ENCODE measurements around the gene CEACAM7.

CEACAM7 gene

GRCh38 chr19:41652250-41652649 lies 35.8 kb downstream of the CEACAM7 start:
- no peak overlapping the region for H3K14ac ChIP-seq (ENCODE audit: low read length)
- WGBS (ENCODE audit: extremely low coverage, insufficient coverage, insufficient read length), result no CpG with 5 or more reads among the region's 5 CpGs
- H3K4me3 ChIP-seq (ENCODE audit: low read depth, low read length), result peak overlapping the region; percentile 20
- peaks cover 26% of the 10 kb centered on the region for H3K9me3 ChIP-seq (ENCODE audit: insufficient read depth, low read depth, low read length)
- no peak overlapping the region for H3K18ac ChIP-seq (ENCODE audit: low read length)
- H3K4me2 ChIP-seq (ENCODE audit: low read length), result no peak overlapping the region
- H3K36me3 ChIP-seq (ENCODE audit: control insufficient read depth in 1 of 2, insufficient read depth in 2 of 2, low read length in 2 of 2), result no peaks in the 10 kb centered on the region
- no peak overlapping the region for H4K8ac ChIP-seq (ENCODE audit: low read depth, low read length)
- no peaks in the 10 kb centered on the region for H3K27me3 ChIP-seq (ENCODE audit: insufficient read depth, low read length)
- no peak overlapping the region for H2AK5ac ChIP-seq (ENCODE audit: low read length)
- H2BK120ac ChIP-seq (ENCODE audit: insufficient read depth, low read length, poor library complexity), result no peak overlapping the region
- no peaks in the 10 kb centered on the region for H3K79me2 ChIP-seq (ENCODE audit: control insufficient read depth, insufficient read depth, low read length, poor library complexity)
- no peaks in the 10 kb centered on the region for H3K79me1 ChIP-seq (ENCODE audit: low read length)
- no peak for DNase-seq
- H2AFZ ChIP-seq (ENCODE audit: insufficient read depth, low read length, poor library complexity), result no peak overlapping the region
- H4K91ac ChIP-seq (ENCODE audit: low read depth, low read length), result no peak overlapping the region
- no peak overlapping the region for H3K9ac ChIP-seq (ENCODE audit: low read length)
- H3K27ac ChIP-seq (ENCODE audit: low read depth, low read length), result no peak overlapping the region
- H2BK5ac ChIP-seq (ENCODE audit: low read depth, low read length, poor library complexity), result no peak overlapping the region
- no peak overlapping the region for H3K23ac ChIP-seq (ENCODE audit: low read length)
- no peak overlapping the region for H2BK12ac ChIP-seq (ENCODE audit: low read length)
- no peak overlapping the region for H3K4ac ChIP-seq (ENCODE audit: low read depth, low read length)
- H3K4me1 ChIP-seq (ENCODE audit: control insufficient read depth in 1 of 2, insufficient read depth in 2 of 2, low read length in 2 of 2), result no peaks in the 10 kb centered on the region
- H4K12ac ChIP-seq (ENCODE audit: low read depth, low read length), result no peak overlapping the region

DNA sequence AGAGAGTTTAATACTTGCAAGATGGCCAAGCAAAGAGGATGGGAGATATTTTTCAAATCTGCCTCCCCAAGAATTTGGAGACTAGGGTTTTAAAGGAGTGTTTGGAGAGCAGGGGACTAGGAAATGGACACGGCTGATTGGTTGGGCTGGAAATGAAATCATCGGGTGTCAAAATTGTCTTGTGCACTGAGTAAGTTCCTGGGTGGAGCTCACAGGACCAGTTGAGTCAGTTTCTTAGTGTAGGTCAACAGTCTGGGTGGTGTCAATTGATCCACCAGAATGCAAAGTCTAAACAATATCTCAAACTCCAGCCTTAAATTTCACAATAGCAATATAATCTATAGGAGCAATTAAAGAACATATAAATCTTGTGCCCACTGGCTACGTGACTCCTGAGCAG lies 38.2 kb downstream of the CEACAM7 start:
- Histone ChIP-seq H3K23ac (ENCODE audit: low read length) (no peak overlapping the region), H3K9ac (ENCODE audit: low read length) (no peak overlapping the region), H2BK120ac (ENCODE audit: insufficient read depth, low read length, poor library complexity) (no peak overlapping the region), H4K91ac (ENCODE audit: low read depth, low read length) (no peak overlapping the region), H3K4ac (ENCODE audit: low read depth, low read length) (no peak overlapping the region), H2BK12ac (ENCODE audit: low read length) (no peak overlapping the region), H3K9me3 (ENCODE audit: insufficient read depth, low read depth, low read length) (peaks cover 21% of the 10 kb centered on the region), H3K4me2 (ENCODE audit: low read length) (no peak overlapping the region), H3K14ac (ENCODE audit: low read length) (no peak overlapping the region), H2AFZ (ENCODE audit: insufficient read depth, low read length, poor library complexity) (no peak overlapping the region), H3K36me3 (ENCODE audit: control insufficient read depth in 1 of 2, insufficient read depth in 2 of 2, low read length in 2 of 2) (no peaks in the 10 kb centered on the region), H3K79me1 (ENCODE audit: low read length) (no peaks in the 10 kb centered on the region), H2BK5ac (ENCODE audit: low read depth, low read length, poor library complexity) (no peak overlapping the region), H3K4me3 (ENCODE audit: low read depth, low read length) (no peak overlapping the region), H2AK5ac (ENCODE audit: low read length) (no peak overlapping the region), H3K27me3 (ENCODE audit: insufficient read depth, low read length) (no peaks in the 10 kb centered on the region), H3K79me2 (ENCODE audit: control insufficient read depth, insufficient read depth, low read length, poor library complexity) (no peaks in the 10 kb centered on the region), H3K4me1 (ENCODE audit: control insufficient read depth in 1 of 2, insufficient read depth in 2 of 2, low read length in 2 of 2) (no peaks in the 10 kb centered on the region), H4K12ac (ENCODE audit: low read depth, low read length) (no peak overlapping the region), H3K27ac (ENCODE audit: low read depth, low read length) (no peak overlapping the region), H4K8ac (ENCODE audit: low read depth, low read length) (no peak overlapping the region), H3K18ac (ENCODE audit: low read length) (no peak overlapping the region)
- no CpG with 5 or more reads among the region's 3 CpGs for WGBS (ENCODE audit: extremely low coverage, insufficient coverage, insufficient read length)
- DNase-seq, result no peak

- Histone ChIP-seq H3K36me3 (ENCODE audit: control insufficient read depth in 1 of 2, insufficient read depth in 2 of 2, low read length in 2 of 2) (no peaks in the 10 kb centered on the region), H3K4me2 (ENCODE audit: low read length) (no peak overlapping the region), H4K12ac (ENCODE audit: low read depth, low read length) (no peak overlapping the region), H2BK12ac (ENCODE audit: low read length) (no peak overlapping the region), H2AK5ac (ENCODE audit: low read length) (no peak overlapping the region), H3K4me3 (ENCODE audit: low read depth, low read length) (no peak overlapping the region), H3K14ac (ENCODE audit: low read length) (no peak overlapping the region), H3K18ac (ENCODE audit: low read length) (no peak overlapping the region), H2AFZ (ENCODE audit: insufficient read depth, low read length, poor library complexity) (no peak overlapping the region), H3K79me1 (ENCODE audit: low read length) (no peaks in the 10 kb centered on the region), H4K8ac (ENCODE audit: low read depth, low read length) (no peak overlapping the region), H3K27me3 (ENCODE audit: insufficient read depth, low read length) (no peaks in the 10 kb centered on the region), H3K27ac (ENCODE audit: low read depth, low read length) (no peak overlapping the region), H2BK5ac (ENCODE audit: low read depth, low read length, poor library complexity) (no peak overlapping the region), H2BK120ac (ENCODE audit: insufficient read depth, low read length, poor library complexity) (no peak overlapping the region), H3K4me1 (ENCODE audit: control insufficient read depth in 1 of 2, insufficient read depth in 2 of 2, low read length in 2 of 2) (no peaks in the 10 kb centered on the region), H4K91ac (ENCODE audit: low read depth, low read length) (no peak overlapping the region), H3K9me3 (ENCODE audit: insufficient read depth, low read depth, low read length) (peaks cover 12% of the 10 kb centered on the region), H3K23ac (ENCODE audit: low read length) (no peak overlapping the region), H3K9ac (ENCODE audit: low read length) (no peak overlapping the region), H3K79me2 (ENCODE audit: control insufficient read depth, insufficient read depth, low read length, poor library complexity) (no peaks in the 10 kb centered on the region), H3K4ac (ENCODE audit: low read depth, low read length) (no peak overlapping the region)
- peak in 1 of 2 donors; percentile 3 for DNase-seq
- WGBS (ENCODE audit: extremely low coverage, insufficient coverage, insufficient read length), result no CpG with 5 or more reads among the region's 14 CpGs
These were observed 41.4 kb downstream of the CEACAM7 start for GRCh38 chr19:41646589-41647204.

- H2BK12ac ChIP-seq (ENCODE audit: low read length), result no peak overlapping the region
- WGBS (ENCODE audit: extremely low coverage, insufficient coverage, insufficient read length), result no CpG with 5 or more reads among the region's 6 CpGs
- no peak overlapping the region for H2AFZ ChIP-seq (ENCODE audit: insufficient read depth, low read length, poor library complexity)
These were observed 46.1 kb downstream of the CEACAM7 start for GRCh38 chr19:41641879-41642485.

More at GRCh38 chr19:41641879-41642485, 46.1 kb downstream of the CEACAM7 start:
- no peaks in the 10 kb centered on the region for H3K27me3 ChIP-seq (ENCODE audit: insufficient read depth, low read length)
- no peak overlapping the region for H3K18ac ChIP-seq (ENCODE audit: low read length)
- no peak overlapping the region for H3K9ac ChIP-seq (ENCODE audit: low read length)
- DNase-seq, result peak; percentile 23 to 79
- H3K79me1 ChIP-seq (ENCODE audit: low read length), result no peaks in the 10 kb centered on the region
- H4K91ac ChIP-seq (ENCODE audit: low read depth, low read length), result no peak overlapping the region
- no peak overlapping the region for H4K8ac ChIP-seq (ENCODE audit: low read depth, low read length)
- H3K9me3 ChIP-seq (ENCODE audit: insufficient read depth, low read depth, low read length), result peaks cover 18% of the 10 kb centered on the region
- no peak overlapping the region for H3K4me3 ChIP-seq (ENCODE audit: low read depth, low read length)
- no peak overlapping the region for H3K14ac ChIP-seq (ENCODE audit: low read length)
- no peak overlapping the region for H2BK120ac ChIP-seq (ENCODE audit: insufficient read depth, low read length, poor library complexity)
- H3K27ac ChIP-seq (ENCODE audit: low read depth, low read length), result no peak overlapping the region
- H3K4me2 ChIP-seq (ENCODE audit: low read length), result no peak overlapping the region
- H3K36me3 ChIP-seq (ENCODE audit: control insufficient read depth in 1 of 2, insufficient read depth in 2 of 2, low read length in 2 of 2), result no peaks in the 10 kb centered on the region
- no peaks in the 10 kb centered on the region for H3K4me1 ChIP-seq (ENCODE audit: control insufficient read depth in 1 of 2, insufficient read depth in 2 of 2, low read length in 2 of 2)
- H3K79me2 ChIP-seq (ENCODE audit: control insufficient read depth, insufficient read depth, low read length, poor library complexity), result no peaks in the 10 kb centered on the region
- H3K23ac ChIP-seq (ENCODE audit: low read length), result no peak overlapping the region
- no peak overlapping the region for H2BK5ac ChIP-seq (ENCODE audit: low read depth, low read length, poor library complexity)
- H3K4ac ChIP-seq (ENCODE audit: low read depth, low read length), result no peak overlapping the region
- no peak overlapping the region for H4K12ac ChIP-seq (ENCODE audit: low read depth, low read length)
- H2AK5ac ChIP-seq (ENCODE audit: low read length), result no peak overlapping the region
